Cerebellar nuclear complex (tissue), 1 donor: ENCODE data around the gene CAV2.

Experiments used
- DNase-seq, 2 experiments: peaks; one replicate each; lab custom pipeline; 2025; lab: John Stamatoyannopoulos, UW

CAV2 gene

GRCh38 chr7:116495736-116496135, 3.8 kb upstream of the CAV2 start:
- DNase-seq = no peak

GRCh38 chr7:116496653-116497052, 2.9 kb upstream of the CAV2 start:
- no peak for DNase-seq

GRCh38 chr7:116497708-116498107, 1.8 kb upstream of the CAV2 start:
- DNase-seq = no peak

- DNase-seq = no peak
Observed at GRCh38 chr7:116500078-116500853, 728 bp downstream of the CAV2 start.

- DNase-seq = no peak
Observed at GRCh38 chr7:116501425-116502167, 2.1 kb downstream of the CAV2 start.

GRCh38 chr7:116502201-116503096, 2.9 kb downstream of the CAV2 start:
- DNase-seq = no peak

- DNase-seq = no peak
Observed at GRCh38 chr7:116503835-116504234, 4.3 kb downstream of the CAV2 start.

- no peak for DNase-seq
Observed at GRCh38 chr7:116505278-116505677, 5.7 kb downstream of the CAV2 start.

GRCh38 chr7:116505823-116506222, 6.3 kb downstream of the CAV2 start:
- DNase-seq = no peak

GRCh38 chr7:116509982-116510579, 10.5 kb downstream of the CAV2 start:
- DNase-seq = no peak

- DNase-seq = no peak
Observed at GRCh38 chr7:116510795-116511194, 11.3 kb downstream of the CAV2 start.

GRCh38 chr7:116511552-116512519, 12.3 kb downstream of the CAV2 start:
- DNase-seq = no peak

GRCh38 chr7:116512520-116513188, 13.1 kb downstream of the CAV2 start:
- DNase-seq = no peak

- no peak for DNase-seq
Observed at GRCh38 chr7:116515584-116515983, 16.0 kb downstream of the CAV2 start.

- no peak for DNase-seq
Observed at GRCh38 chr7:116516324-116516723, 16.8 kb downstream of the CAV2 start.

- no peak for DNase-seq
Observed at GRCh38 chr7:116517626-116518025, 18.1 kb downstream of the CAV2 start.

- no peak for DNase-seq
Observed at GRCh38 chr7:116518961-116519360, 19.4 kb downstream of the CAV2 start.

- DNase-seq = no peak
Observed at GRCh38 chr7:116521046-116521664, 21.6 kb downstream of the CAV2 start.

GRCh38 chr7:116522247-116522646, 22.7 kb downstream of the CAV2 start:
- no peak for DNase-seq

- DNase-seq = no peak
Observed at GRCh38 chr7:116524221-116524608, 24.7 kb downstream of the CAV2 start.
